Endothelial cell of umbilical vein (primary cell): ENCODE results near the gene ESPN. TPM values are rescaled to one million over a fixed set of nuclear protein-coding genes. Genes with fewer than 3 reads are reported as not detected.

Experiments
- BruUV-seq: library from RNA; stranded (reverse); fragments of 400-500 nt; replicated peaks from 2 replicates; lab custom pipeline; 2021; lab: Mats Ljungman, UMichigan
- CTCF ChIA-PET: fragments of 300-600, 350-600 bp; sonication (Branson Sonifier 250); formaldehyde crosslinking; loops from one replicate; lab custom pipeline; 2021; ENCODE audit warnings: antibody characterized with exemption, inconsistent platforms; lab: Charles Lee
- POLR2A ChIA-PET: fragments of 300-600, 350-600 bp; sonication (Branson Sonifier 250); formaldehyde crosslinking; loops from one replicate; lab custom pipeline; 2021; ENCODE audit warnings: antibody characterized with exemption, inconsistent platforms; lab: Charles Lee
- DNase-seq: peaks from one replicate; pipeline ENCODE4 v3.0.0-alpha.2; 2011; ENCODE audit warnings: low read depth, low spot score
- FAIRE-seq: peaks from 2 replicates; lab custom pipeline; 2011; peaks lifted over from hg19 to GRCh38; lab: Jason Lieb, UNC
- H2AFZ ChIP-seq: 2 replicates; pipeline ENCODE4 v1.6.0; 2012; ENCODE audit warnings: low read depth, low read length, control low read depth, inconsistent platforms
- H3K27ac ChIP-seq: 2 replicates; pipeline ENCODE4 v1.5.1; 2011; ENCODE audit warnings: low read depth, mild to moderate bottlenecking, control low read depth, low read length, moderate library complexity; ENCODE audit not compliant: insufficient read depth
- H3K27me3 ChIP-seq, 2 experiments: 2 replicates each; pipeline versions ENCODE4 v1.6.0 to v1.6.1; 2011; ENCODE audit warnings: low read length in 2 of 2, mixed read lengths in 1 of 2; ENCODE audit not compliant: control insufficient read depth in 2 of 2, insufficient read depth in 2 of 2
- H3K36me3 ChIP-seq, 2 experiments: 2 replicates in 1 of 2; 3 replicates in 1 of 2; pipeline ENCODE4 v1.5.1; 2011; ENCODE audit warnings: low read length in 2 of 2, mild to moderate bottlenecking in 1 of 2, moderate library complexity in 1 of 2; ENCODE audit not compliant: control insufficient read depth in 2 of 2, insufficient read depth in 2 of 2; ENCODE audit errors: extremely low read depth in 1 of 2
- H3K4me1 ChIP-seq: 3 replicates; pipeline ENCODE4 v1.5.1; 2011; ENCODE audit warnings: mild to moderate bottlenecking, low read length; ENCODE audit not compliant: control insufficient read depth, insufficient read depth; ENCODE audit errors: extremely low read depth
- H3K4me2 ChIP-seq: 2 replicates; pipeline ENCODE4 v1.6.1; 2011; ENCODE audit warnings: low read length, control low read depth, mixed read lengths; ENCODE audit not compliant: insufficient read depth
- H3K4me3 ChIP-seq, 3 experiments: fragments of 200-600 bp in 1 of 3; sonication (generic), shearing (Covaris generic) in 1 of 3; replicated peaks in 1 of 3; 2 replicates each; pipeline ENCODE4 v1.5.1; 2011 to 2016; ENCODE audit warnings: control low read depth in 3 of 3, low read length in 3 of 3, mild to moderate bottlenecking in 2 of 3, inconsistent platforms in 1 of 3, low read depth in 1 of 3, moderate library complexity in 1 of 3; ENCODE audit not compliant: insufficient read depth in 1 of 3
- H3K79me2 ChIP-seq: 2 replicates; pipeline ENCODE4 v1.6.0; 2012; ENCODE audit warnings: low read length, inconsistent platforms; ENCODE audit not compliant: control insufficient read depth, insufficient read depth
- H3K9ac ChIP-seq: replicated peaks from 2 replicates; pipeline ENCODE3; 2011; ENCODE audit warnings: low read length, control low read depth; ENCODE audit not compliant: insufficient read depth; ENCODE audit errors: extremely low read depth
- H3K9me1 ChIP-seq: replicated peaks from 3 replicates; pipeline ENCODE4 v1.6.0; 2011; ENCODE audit warnings: mild to moderate bottlenecking, low read length; ENCODE audit not compliant: control insufficient read depth, insufficient read depth; ENCODE audit errors: extremely low read depth
- H3K9me3 ChIP-seq: replicated peaks from 2 replicates; pipeline ENCODE4 v1.5.1; 2012; ENCODE audit warnings: low read length, inconsistent platforms; ENCODE audit not compliant: control insufficient read depth, insufficient read depth
- H4K20me1 ChIP-seq: replicated peaks from 2 replicates; pipeline ENCODE3; 2011; ENCODE audit warnings: mild to moderate bottlenecking, low read length; ENCODE audit not compliant: control insufficient read depth, insufficient read depth; ENCODE audit errors: extremely low read depth
- EZH2 ChIP-seq: IDR thresholded peaks from 2 replicates; pipeline ENCODE4 v1.6.1; 2012; ENCODE audit warnings: borderline replicate concordance, low read depth, mild to moderate bottlenecking, moderate library complexity, low read length, inconsistent platforms; ENCODE audit not compliant: severe bottlenecking
- FOS ChIP-seq: IDR thresholded peaks from 2 replicates; pipeline ENCODE4 v1.6.1; 2011; ENCODE audit warnings: mild to moderate bottlenecking, low read length, moderate library complexity, borderline replicate concordance; ENCODE audit not compliant: insufficient read depth
- GATA2 ChIP-seq: IDR thresholded peaks from 2 replicates; pipeline ENCODE4 v1.7.0; 2011; ENCODE audit warnings: low read depth, mild to moderate bottlenecking, moderate library complexity, mixed read lengths, low read length; ENCODE audit not compliant: insufficient read length, insufficient read depth
- JUN ChIP-seq: IDR thresholded peaks from 2 replicates; pipeline ENCODE4 v1.6.1; 2011; ENCODE audit warnings: borderline replicate concordance, low read depth; ENCODE audit not compliant: insufficient read length, insufficient read depth
- MYC ChIP-seq: IDR thresholded peaks from one replicate; pipeline ENCODE4 v1.6.1; 2011; ENCODE audit warnings: mild to moderate bottlenecking, low read depth, low read length
- POLR2A ChIP-seq: IDR thresholded peaks from 2 replicates; pipeline ENCODE4 v1.6.1; 2012; ENCODE audit warnings: low read depth, mild to moderate bottlenecking, control low read depth, low read length
- POLR2AphosphoS5 ChIP-seq: IDR thresholded peaks from 2 replicates; pipeline ENCODE4 v1.6.1; 2012; ENCODE audit warnings: low read depth, mild to moderate bottlenecking, control low read depth, low read length, moderate library complexity; ENCODE audit not compliant: insufficient read depth
- dilution Hi-C: fragments of 300-500 bp; cut with MboI; formaldehyde crosslinking; loops from one replicate; pipeline ENCODE4 v1.15.0; 2019; ENCODE audit warnings: low sequenced_read_pairs; ENCODE audit not compliant: extremely low pct_ligation_motif_present
- intact Hi-C: fragments of 100-400 bp; cut with micrococcal nuclease; formaldehyde crosslinking; loops from one replicate; pipeline ENCODE4 v1.10.0; 2022
- polyA plus RNA-seq, 4 experiments: library from polyadenylated mRNA; depleted of rRNA in 3 of 4; stranded (reverse) in 3 of 4; unstranded in 1 of 4; fragments of >200 nt; gene quantifications; 2 replicates each; pipeline versions ENCODE4 v1.2.1 to v1.2.3, GENCODE V29; 2011 to 2012; ENCODE audit warnings: missing spikeins in 1 of 4
- total RNA-seq: library from RNA; stranded (reverse); gene quantifications from 2 replicates; pipeline ENCODE4 v1.2.3, GENCODE V29; 2021
- TF ChIP-seq, protein P1 (sequence below): IDR thresholded peaks from 2 replicates; pipeline ENCODE4 v1.6.1; 2011; ENCODE audit not compliant: insufficient read depth, insufficient read length
- TF ChIP-seq, protein P2 (sequence below), 2 donors: IDR thresholded peaks; 1 replicate in 1 of 2; 2 replicates in 1 of 2; pipeline ENCODE4 v1.5.1; 2011; ENCODE audit warnings: low read length in 2 of 2, mild to moderate bottlenecking in 2 of 2, moderate library complexity in 2 of 2, control low read depth in 1 of 2, inconsistent platforms in 1 of 2, low read depth in 1 of 2; ENCODE audit not compliant: insufficient read depth in 1 of 2; ENCODE audit errors: extremely low read depth in 1 of 2

Gene ESPN
- total and polyA plus RNA-seq, 2 donors (not counting 3 experiments of a cell fraction or from before 2014, with no cell fraction given), result 0.54 to 0.71 TPM

DNA sequence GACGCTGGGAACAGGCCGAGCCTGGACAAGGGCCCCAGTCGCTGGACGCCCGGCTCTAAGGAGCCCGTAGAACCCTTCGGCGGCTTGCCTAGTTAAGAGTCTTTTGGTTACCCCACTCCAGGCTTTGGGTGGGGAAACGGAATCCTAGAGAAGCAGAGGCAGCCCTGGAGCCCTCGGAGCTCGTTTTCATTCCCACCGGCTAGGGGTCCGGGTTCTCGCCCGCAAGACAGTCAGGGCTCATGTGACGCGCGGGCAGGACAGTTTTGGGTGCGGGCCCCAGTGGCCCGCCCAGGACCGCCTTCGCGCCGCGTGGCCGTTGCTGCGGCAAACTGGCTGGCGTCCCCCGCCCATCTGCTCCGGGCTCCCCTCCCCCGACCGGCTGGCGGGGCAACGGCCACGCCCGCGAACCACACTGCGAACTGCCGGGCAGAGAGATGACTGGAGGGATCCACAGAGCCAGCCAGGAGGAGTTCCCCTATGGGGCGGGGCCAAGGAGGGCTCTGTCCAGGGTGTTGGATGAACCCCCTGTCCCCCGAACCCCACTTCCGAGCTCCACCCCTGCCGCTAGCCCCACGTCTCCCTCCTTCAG, 4.0 kb upstream of the ESPN start:
- BruUV-seq, result no TSS peak
- no peaks in the 10 kb centered on the region for H3K9me1 ChIP-seq
- H4K20me1 ChIP-seq, result no peaks in the 10 kb centered on the region
- no peaks in the 10 kb centered on the region for H3K36me3 ChIP-seq
- peak; percentile 16 for TF ChIP-seq POLR2A
- TF ChIP-seq EZH2, result peak; percentile 24
- no peak for TF ChIP-seq GATA2
- CTCF ChIA-PET, result interaction anchor here (1.0 to 11.1 kb wide), 9 partner anchors 11 to 216 kb away, joined by 3 to 202 read pairs (median 4); no protein-coding TSS in a partner anchor
- peak overlapping the region in 1 of 3 experiments; percentile 40 for H3K4me3 ChIP-seq
- POLR2A ChIA-PET, result no interaction called here
- no peaks in the 10 kb centered on the region for H3K9me3 ChIP-seq
- no peak for DNase-seq
- no peak for FAIRE-seq
- H2AFZ ChIP-seq, result peak overlapping the region; percentile 80
- H3K79me2 ChIP-seq, result no peaks in the 10 kb centered on the region
- peak overlapping the region; percentile 74 for H3K4me2 ChIP-seq
- dilution Hi-C loops, result no loop called here
- H3K27ac ChIP-seq, result no peak overlapping the region
- H3K27me3 ChIP-seq, result peaks cover 0 to 10% of the 10 kb centered on the region in 2 experiments
- peaks cover 35% of the 10 kb centered on the region for H3K4me1 ChIP-seq
- peak overlapping the region; percentile 46 for H3K9ac ChIP-seq
- intact Hi-C loops, result loop anchor here (5.0 kb wide), 3 partner anchors 158 to 368 kb away; partner anchors contain the start of genes GPR153 and ICMT

DNA sequence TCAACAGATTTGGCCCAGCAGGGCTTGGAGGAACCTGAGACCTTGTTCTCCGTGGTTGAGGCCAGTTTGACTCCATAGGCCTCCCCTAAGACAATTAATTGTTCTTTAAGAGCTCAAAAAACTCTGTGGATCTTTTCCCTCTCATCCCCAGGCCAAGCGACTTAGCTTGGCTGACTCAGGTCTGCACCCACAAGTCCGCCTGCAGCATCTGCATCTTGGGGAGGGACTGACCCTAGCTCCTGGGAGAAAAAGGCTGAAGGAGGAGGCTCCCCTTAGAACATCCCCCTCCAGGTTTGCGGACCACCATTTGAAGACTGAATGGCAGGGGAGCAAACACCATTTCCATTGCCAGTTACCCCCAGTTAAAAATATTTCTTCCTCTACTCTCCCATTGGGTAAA, 3.3 kb upstream of the ESPN start:
- Histone ChIP-seq H3K27me3 (peaks cover 0 to 10% of the 10 kb centered on the region in 2 experiments), H3K9me3 (no peaks in the 10 kb centered on the region), H3K4me1 (peaks cover 35% of the 10 kb centered on the region), H4K20me1 (no peaks in the 10 kb centered on the region), H3K4me2 (no peak overlapping the region), H3K79me2 (no peaks in the 10 kb centered on the region), H3K36me3 (no peaks in the 10 kb centered on the region), H3K4me3 (no peak overlapping the region), H3K27ac (no peak overlapping the region), H3K9me1 (no peaks in the 10 kb centered on the region), H2AFZ (no peak overlapping the region), H3K9ac (no peak overlapping the region)
- DNase-seq (no peak), FAIRE-seq (no peak)
- ChIA-PET CTCF (interaction anchor here (1.0 to 11.1 kb wide), 4 partner anchors 16 to 216 kb away, joined by 3 to 202 read pairs (median 4); partner anchors contain the start of gene RNF207), POLR2A (no interaction called here)
- dilution Hi-C loops, result no loop called here
- TF ChIP-seq POLR2AphosphoS5 (no peak), JUN (no peak), EZH2 (no peak), POLR2A (no peak), MYC (no peak), GATA2 (no peak), FOS (no peak)
- TF ChIP-seq, protein P1, sequence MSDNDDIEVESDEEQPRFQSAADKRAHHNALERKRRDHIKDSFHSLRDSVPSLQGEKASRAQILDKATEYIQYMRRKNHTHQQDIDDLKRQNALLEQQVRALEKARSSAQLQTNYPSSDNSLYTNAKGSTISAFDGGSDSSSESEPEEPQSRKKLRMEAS, result no peak
- TF ChIP-seq, protein P2, sequence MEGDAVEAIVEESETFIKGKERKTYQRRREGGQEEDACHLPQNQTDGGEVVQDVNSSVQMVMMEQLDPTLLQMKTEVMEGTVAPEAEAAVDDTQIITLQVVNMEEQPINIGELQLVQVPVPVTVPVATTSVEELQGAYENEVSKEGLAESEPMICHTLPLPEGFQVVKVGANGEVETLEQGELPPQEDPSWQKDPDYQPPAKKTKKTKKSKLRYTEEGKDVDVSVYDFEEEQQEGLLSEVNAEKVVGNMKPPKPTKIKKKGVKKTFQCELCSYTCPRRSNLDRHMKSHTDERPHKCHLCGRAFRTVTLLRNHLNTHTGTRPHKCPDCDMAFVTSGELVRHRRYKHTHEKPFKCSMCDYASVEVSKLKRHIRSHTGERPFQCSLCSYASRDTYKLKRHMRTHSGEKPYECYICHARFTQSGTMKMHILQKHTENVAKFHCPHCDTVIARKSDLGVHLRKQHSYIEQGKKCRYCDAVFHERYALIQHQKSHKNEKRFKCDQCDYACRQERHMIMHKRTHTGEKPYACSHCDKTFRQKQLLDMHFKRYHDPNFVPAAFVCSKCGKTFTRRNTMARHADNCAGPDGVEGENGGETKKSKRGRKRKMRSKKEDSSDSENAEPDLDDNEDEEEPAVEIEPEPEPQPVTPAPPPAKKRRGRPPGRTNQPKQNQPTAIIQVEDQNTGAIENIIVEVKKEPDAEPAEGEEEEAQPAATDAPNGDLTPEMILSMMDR (IDR thresholded peaks at IDR 0.05; ENCODE audit: extremely low read depth in 1 of 2, insufficient read depth in 1 of 2, low read depth in 1 of 2, low read length in 2 of 2), result no peak
- intact Hi-C loops, result loop anchor here (5.0 kb wide), 3 partner anchors 159 to 369 kb away; partner anchors contain the start of genes GPR153 and ICMT
- no TSS peak for BruUV-seq
